H1 (cell line): ENCODE measurements around the gene SPPL2B. TPM values are rescaled to one million over a fixed set of nuclear protein-coding genes. Genes with fewer than 3 reads are reported as not detected.

Experiments used
- CTCF ChIA-PET: fragments of 300-600 bp; sonication (Branson Sonifier 250); formaldehyde crosslinking; loops from one replicate; lab custom pipeline; 2021; ENCODE audit not compliant: partially characterized antibody; lab: Charles Lee
- POLR2A ChIA-PET: fragments of 300-600 bp; sonication (Branson Sonifier 250); formaldehyde crosslinking; loops from one replicate; lab custom pipeline; 2021; ENCODE audit warnings: inconsistent platforms; ENCODE audit not compliant: partially characterized antibody; lab: Charles Lee
- DNase-seq, 2 experiments: peaks; one replicate each; pipeline versions ENCODE4 v3.0.0 to v3.0.0-alpha.2; 2010 to 2022; ENCODE audit warnings: low spot score in 2 of 2, low read depth in 1 of 2, mixed read lengths in 1 of 2
- FAIRE-seq: peaks from 2 replicates; lab custom pipeline; 2011; peaks lifted over from hg19 to GRCh38; lab: Jason Lieb, UNC
- H2AFZ ChIP-seq: 2 replicates; pipeline ENCODE4 v1.8.1; 2012; ENCODE audit warnings: low read length, inconsistent platforms
- H2AK5ac ChIP-seq: 2 replicates; pipeline ENCODE4 v1.6.1; 2013; ENCODE audit warnings: low read depth, low read length
- H2BK120ac ChIP-seq: replicated peaks from 2 replicates; pipeline ENCODE3; 2013; ENCODE audit warnings: low read depth, low read length, inconsistent platforms
- H2BK12ac ChIP-seq: 2 replicates; pipeline ENCODE4 v1.6.1; 2013; ENCODE audit warnings: low read depth, low read length
- H2BK15ac ChIP-seq: 2 replicates; pipeline ENCODE4 v1.6.1; 2013; ENCODE audit warnings: low read length
- H2BK20ac ChIP-seq: 2 replicates; pipeline ENCODE4 v1.6.1; 2013; ENCODE audit warnings: low read length
- H2BK5ac ChIP-seq: 2 replicates; pipeline ENCODE4 v1.6.1; 2013; ENCODE audit warnings: low read depth, low read length
- H3K14ac ChIP-seq: 2 replicates; pipeline ENCODE4 v1.6.1; 2013; ENCODE audit warnings: inconsistent platforms; ENCODE audit not compliant: insufficient read length
- H3K18ac ChIP-seq: 2 replicates; pipeline ENCODE4 v1.6.1; 2013; ENCODE audit warnings: low read length; ENCODE audit errors: extremely low read depth
- H3K23ac ChIP-seq: 2 replicates; pipeline ENCODE4 v1.6.1; 2013; ENCODE audit warnings: inconsistent platforms; ENCODE audit not compliant: insufficient read length
- H3K23me2 ChIP-seq: 2 replicates; pipeline ENCODE4 v1.6.1; 2013; ENCODE audit warnings: low read depth, low read length
- H3K27ac ChIP-seq: 2 replicates; pipeline ENCODE4 v1.6.1; 2011; ENCODE audit warnings: low read depth, low read length, inconsistent platforms
- H3K27me3 ChIP-seq, 4 experiments: replicated peaks in 1 of 4; 1 replicate in 1 of 4; 2 replicates in 3 of 4; pipeline versions ENCODE4 v1.6.1 to v1.8.1; 2011 to 2013; ENCODE audit warnings: low read length in 3 of 4, mild to moderate bottlenecking in 3 of 4, inconsistent platforms in 2 of 4, mixed read lengths in 2 of 4, moderate library complexity in 1 of 4; ENCODE audit not compliant: control insufficient read depth in 3 of 4, insufficient read depth in 3 of 4; ENCODE audit errors: extremely low read depth in 1 of 4
- H3K36me3 ChIP-seq, 4 experiments: 2 replicates each; pipeline versions ENCODE4 v1.6.1 to v1.8.1; 2011 to 2013; ENCODE audit warnings: mild to moderate bottlenecking in 4 of 4, low read length in 3 of 4, moderate library complexity in 2 of 4, control low read depth in 1 of 4, inconsistent platforms in 1 of 4; ENCODE audit not compliant: insufficient read depth in 4 of 4, control insufficient read depth in 2 of 4
- H3K4ac ChIP-seq: replicated peaks from 2 replicates; pipeline ENCODE3; 2013; ENCODE audit warnings: low read length, low read depth, mixed read lengths, inconsistent platforms; ENCODE audit not compliant: insufficient read length
- H3K4me1 ChIP-seq, 4 experiments: replicated peaks in 1 of 4; 1 replicate in 1 of 4; 2 replicates in 3 of 4; pipeline versions ENCODE4 v1.6.1 to v1.8.1; 2011 to 2013; ENCODE audit warnings: low read length in 3 of 4, inconsistent platforms in 2 of 4, mixed read lengths in 1 of 4; ENCODE audit not compliant: insufficient read depth in 4 of 4, control insufficient read depth in 3 of 4
- H3K4me2 ChIP-seq, 2 experiments: 2 replicates each; pipeline versions ENCODE4 v1.6.1 to v1.8.1; 2011 to 2013; ENCODE audit warnings: low read depth in 2 of 2, low read length in 2 of 2, control low read depth in 1 of 2, inconsistent platforms in 1 of 2, mild to moderate bottlenecking in 1 of 2; ENCODE audit not compliant: insufficient read depth in 1 of 2
- H3K4me3 ChIP-seq, 4 experiments: fragments of 200-600, 300-600 bp in 1 of 4; sonication (generic), shearing (Covaris generic), sonication (Bioruptor Twin) in 1 of 4; 2 replicates each; pipeline versions ENCODE4 v1.5.1 to v1.8.1; 2011 to 2016; ENCODE audit warnings: low read length in 4 of 4, low read depth in 3 of 4, control low read depth in 2 of 4, inconsistent platforms in 2 of 4, mild to moderate bottlenecking in 2 of 4, mixed read lengths in 1 of 4, moderate library complexity in 1 of 4; ENCODE audit not compliant: insufficient read depth in 2 of 4; ENCODE audit errors: extremely low read depth in 1 of 4
- H3K56ac ChIP-seq: replicated peaks from 2 replicates; pipeline ENCODE3; 2013; ENCODE audit warnings: low read depth, mild to moderate bottlenecking, mixed read lengths, low read length, inconsistent platforms; ENCODE audit not compliant: insufficient read length
- H3K79me1 ChIP-seq: 2 replicates; pipeline ENCODE4 v1.6.1; 2013; ENCODE audit warnings: low read depth, low read length, control low read depth
- H3K79me2 ChIP-seq, 2 experiments: 2 replicates each; pipeline versions ENCODE4 v1.6.1 to v1.8.1; 2012 to 2013; ENCODE audit warnings: low read length in 2 of 2, mild to moderate bottlenecking in 2 of 2, inconsistent platforms in 1 of 2; ENCODE audit not compliant: insufficient read depth in 2 of 2, control insufficient read depth in 1 of 2
- H3K9ac ChIP-seq, 4 experiments: replicated peaks in 1 of 4; 1 replicate in 1 of 4; 2 replicates in 3 of 4; pipeline versions ENCODE4 v1.6.1 to v1.8.1; 2011 to 2013; ENCODE audit warnings: low read depth in 3 of 4, low read length in 3 of 4, control low read depth in 2 of 4, mild to moderate bottlenecking in 2 of 4, moderate library complexity in 2 of 4, inconsistent platforms in 1 of 4; ENCODE audit errors: extremely low read depth in 1 of 4
- H3K9me3 ChIP-seq, 2 experiments: 2 replicates each; pipeline versions ENCODE4 v1.6.1 to v1.8.1; 2012 to 2013; ENCODE audit warnings: mild to moderate bottlenecking in 2 of 2, moderate library complexity in 2 of 2, control low read depth in 1 of 2, inconsistent platforms in 1 of 2, low read depth in 1 of 2, low read length in 1 of 2, mixed read lengths in 1 of 2; ENCODE audit not compliant: insufficient read depth in 2 of 2
- H4K20me1 ChIP-seq, 2 experiments: replicated peaks in 1 of 2; 2 replicates each; pipeline versions ENCODE3 to v1.8.1; 2011 to 2013; ENCODE audit warnings: inconsistent platforms in 2 of 2, low read length in 2 of 2, mild to moderate bottlenecking in 1 of 2; ENCODE audit not compliant: insufficient read depth in 2 of 2, control insufficient read depth in 1 of 2
- H4K5ac ChIP-seq: 2 replicates; pipeline ENCODE4 v1.6.1; 2013; ENCODE audit warnings: low read length, low read depth, mixed read lengths, inconsistent platforms; ENCODE audit not compliant: insufficient read length
- H4K8ac ChIP-seq: 2 replicates; pipeline ENCODE4 v1.8.0; 2013; ENCODE audit warnings: mild to moderate bottlenecking, moderate library complexity, low read length, inconsistent platforms; ENCODE audit not compliant: insufficient read depth; ENCODE audit errors: extremely low read depth
- H4K91ac ChIP-seq: replicated peaks from 2 replicates; pipeline ENCODE3; 2013; ENCODE audit warnings: low read length, mixed read lengths, inconsistent platforms; ENCODE audit not compliant: insufficient read length
- ASH2L ChIP-seq: fragments of 200-600, 300-600 bp; sonication (generic); IDR thresholded peaks from one replicate; pipeline ENCODE4 v1.7.1; 2017; ENCODE audit warnings: low read length
- EZH2 ChIP-seq: fragments of 200-600 bp; sonication (generic); IDR thresholded peaks from 2 replicates; pipeline ENCODE4 v1.7.1; 2012; ENCODE audit warnings: low read depth, mild to moderate bottlenecking, moderate library complexity, low read length, inconsistent platforms; ENCODE audit not compliant: severe bottlenecking
- HDAC2 ChIP-seq, 2 experiments: fragments of 300-600 bp in 1 of 2; sonication (generic) in 1 of 2; IDR thresholded peaks; 2 replicates each; pipeline ENCODE4 v1.6.1; 2011 to 2012; ENCODE audit warnings: low read depth in 2 of 2, low read length in 2 of 2, mild to moderate bottlenecking in 2 of 2, moderate library complexity in 2 of 2, borderline replicate concordance in 1 of 2, inconsistent platforms in 1 of 2
- KDM5A ChIP-seq: fragments of 200-600 bp; IDR thresholded peaks from 2 replicates; pipeline ENCODE4 v1.7.1; 2012; ENCODE audit warnings: mild to moderate bottlenecking, low read length, inconsistent platforms, mixed read lengths
- MAFK ChIP-seq: IDR thresholded peaks from 2 replicates; pipeline ENCODE4 v1.6.1; 2012; ENCODE audit warnings: low read depth, mild to moderate bottlenecking, improper control_type of control experiment, low read length
- POLR2A ChIP-seq, 2 experiments: IDR thresholded peaks; 1 replicate in 1 of 2; 2 replicates in 1 of 2; pipeline ENCODE4 v1.6.1; 2011; ENCODE audit warnings: low read depth in 2 of 2, low read length in 2 of 2, mild to moderate bottlenecking in 2 of 2; ENCODE audit errors: control extremely low read depth in 1 of 2
- SIRT6 ChIP-seq: IDR thresholded peaks from one replicate; pipeline ENCODE4 v1.7.1; 2012; ENCODE audit warnings: low read length, inconsistent platforms
- SP1 ChIP-seq: IDR thresholded peaks from 2 replicates; pipeline ENCODE4 v1.6.1; 2011; ENCODE audit warnings: low read depth, low read length
- SRF ChIP-seq: IDR thresholded peaks from 2 replicates; pipeline ENCODE4 v1.6.1; 2011; ENCODE audit warnings: mild to moderate bottlenecking, low read depth, low read length, moderate library complexity
- TAF1 ChIP-seq: IDR thresholded peaks from 2 replicates; pipeline ENCODE4 v1.6.1; 2011; ENCODE audit warnings: mild to moderate bottlenecking, low read depth, low read length
- TAF7 ChIP-seq: optimal IDR thresholded peaks from 2 replicates; pipeline ENCODE3; 2011; ENCODE audit warnings: low read depth, mild to moderate bottlenecking, inconsistent platforms, low read length, moderate library complexity, borderline replicate concordance
- WGBS, 2 experiments: shearing (Covaris generic) in 1 of 2; methylation state at CpG; one replicate each; pipeline versions ENCODE4 v1.1.6 to v1.1.7; 2013 to 2015; ENCODE audit warnings: low lambda C conversion rate in 2 of 2, mixed read lengths in 2 of 2, inconsistent platforms in 1 of 2, low coverage in 1 of 2, missing lambda C conversion rate in 1 of 2; ENCODE audit not compliant: insufficient replicate concordance in 2 of 2, insufficient coverage in 1 of 2, insufficient read length in 1 of 2; ENCODE audit errors: extremely low coverage in 1 of 2, missing lambda C conversion rate in 1 of 2; 5-methylcytosine and 5-hydroxymethylcytosine counted together
- polyA plus RNA-seq, 7 experiments: library from polyadenylated mRNA; depleted of rRNA in 3 of 7; stranded (reverse) in 5 of 7; unstranded in 2 of 7; fragments of >200 nt in 5 of 7; fragments of 200-250 nt in 2 of 7; gene quantifications; 1 replicate in 5 of 7; 2 replicates in 1 of 7; 4 replicates in 1 of 7; pipeline versions ENCODE4 v1.2.1 to v1.2.3, GENCODE V29; 2011 to 2013; ENCODE audit warnings: missing spikeins in 2 of 7, mixed read lengths in 2 of 7
- total RNA-seq: library from RNA; stranded (reverse); fragmentation: NEBNext Ultra II Directional; extraction: Animal tissue kit (Norgen Biotek cat#: 25700); gene quantifications from 2 replicates; pipeline ENCODE4 v1.2.1, GENCODE V29; 2021

SPPL2B gene
- total and polyA plus RNA-seq, 2 of the 8 experiments (the other 6 are each of a cell fraction or from before 2014, with no cell fraction given), result 34.8 to 55.7 TPM

DNA sequence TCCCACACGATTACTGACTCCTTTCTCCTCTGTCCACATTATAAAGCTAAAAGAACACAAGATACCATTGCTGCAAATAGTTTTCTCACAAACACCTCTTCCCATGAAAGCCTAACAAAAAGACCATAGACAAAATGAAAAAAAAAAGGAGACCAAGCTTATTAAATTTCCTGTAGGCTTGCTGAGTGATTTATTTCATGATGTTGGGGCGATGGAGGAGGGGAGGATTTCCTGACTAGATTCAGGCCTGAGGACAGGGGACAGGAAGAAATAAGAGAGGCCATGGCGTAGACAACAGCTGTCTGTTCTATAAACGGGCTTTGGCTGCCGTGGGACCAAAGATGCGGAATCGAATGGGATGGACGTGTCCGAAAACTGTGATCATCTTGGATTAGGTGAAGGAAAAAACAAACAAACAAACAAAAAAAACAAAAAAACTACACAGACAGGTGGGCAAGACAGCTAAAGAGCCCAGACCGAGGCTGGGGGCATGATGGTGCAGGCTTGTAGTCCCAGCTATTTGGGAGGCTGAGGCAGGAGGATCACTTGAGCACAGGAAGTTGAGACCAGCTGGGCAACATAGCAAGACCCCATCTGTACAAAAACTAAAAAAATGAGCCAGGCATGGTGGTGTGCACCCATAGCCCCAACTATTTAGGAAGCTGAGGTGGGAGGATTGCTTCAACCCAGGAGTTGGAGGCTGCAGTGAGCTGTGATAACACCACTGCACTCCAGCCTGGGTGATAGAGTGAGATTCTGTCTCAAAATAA lies 36.9 kb downstream of the SPPL2B start:
- no peak overlapping the region for H3K27ac ChIP-seq
- FAIRE-seq (no peak), DNase-seq (no peak)
- H4K8ac ChIP-seq, result no peak overlapping the region
- no peak overlapping the region for H2AK5ac ChIP-seq
- 90% methylated on average over 10 of the region's 10 CpGs; no CpG with 5 or more reads in 1 of the 2 experiments for WGBS, 2 experiments
- H3K4ac ChIP-seq, result no peak overlapping the region
- no peak overlapping the region for H3K18ac ChIP-seq
- H2BK5ac ChIP-seq, result no peak overlapping the region
- no peak overlapping the region for H3K56ac ChIP-seq
- H4K5ac ChIP-seq, result no peak overlapping the region
- H3K23me2 ChIP-seq, result peaks cover 11% of the 10 kb centered on the region
- no peak overlapping the region for H2BK15ac ChIP-seq
- peaks cover 0 to 2% of the 10 kb centered on the region in 2 experiments; a peak in 2 of 4 replicates for H3K9me3 ChIP-seq
- H2BK20ac ChIP-seq, result no peak overlapping the region
- no peaks in the 10 kb centered on the region for H3K79me2 ChIP-seq
- no peak overlapping the region for H2BK120ac ChIP-seq
- H4K91ac ChIP-seq, result no peak overlapping the region
- H3K23ac ChIP-seq, result no peak overlapping the region
- H3K4me3 ChIP-seq, result no peak overlapping the region
- peaks cover 0 to 6% (median 2%) of the 10 kb centered on the region in 4 experiments; a peak in 5 of 7 replicates for H3K27me3 ChIP-seq
- H2BK12ac ChIP-seq, result no peak overlapping the region
- no peak overlapping the region; a peak in 1 of 7 replicates for H3K9ac ChIP-seq
- no peak overlapping the region for H2AFZ ChIP-seq
- CTCF ChIA-PET, result interaction anchor here (0.6 to 1.7 kb wide), 7 partner anchors 12 to 92 kb away, joined by 3 to 7 read pairs (median 3); no protein-coding TSS in a partner anchor
- H3K4me2 ChIP-seq, result no peak overlapping the region
- TF ChIP-seq MAFK, result no peak
- TF ChIP-seq SIRT6, result no peak
- TF ChIP-seq SRF, result no peak
- TF ChIP-seq KDM5A, result no peak
- no peak for TF ChIP-seq EZH2
- TF ChIP-seq TAF1, result no peak
- no peak for TF ChIP-seq SP1
- no peak for TF ChIP-seq TAF7
- no peak for TF ChIP-seq ASH2L
- no peak for TF ChIP-seq HDAC2 (IDR thresholded peaks at IDR 0.05; ENCODE audit: borderline replicate concordance in 1 of 2, low read depth in 2 of 2, low read length in 2 of 2)
- TF ChIP-seq POLR2A (IDR thresholded peaks at IDR 0.05; ENCODE audit: control extremely low read depth in 1 of 2, low read depth in 2 of 2, low read length in 2 of 2), result no peak
- no peak overlapping the region for H3K14ac ChIP-seq
- no peaks in the 10 kb centered on the region for H3K36me3 ChIP-seq
- peaks cover 0 to under 1% (median 0%) of the 10 kb centered on the region in 4 experiments; a peak in 1 of 7 replicates for H3K4me1 ChIP-seq
- peaks cover 0 to 7% of the 10 kb centered on the region in 2 experiments for H4K20me1 ChIP-seq
- no peaks in the 10 kb centered on the region; the same call in 1 of the 2 replicates for H3K79me1 ChIP-seq
- POLR2A ChIA-PET, result interaction anchor here (0.7 to 1.9 kb wide), 5 partner anchors 11 to 268 kb away, joined by 3 to 5 read pairs (median 3); no protein-coding TSS in a partner anchor
